Fibroblast of mammary gland (primary cell): Measurements from ENCODE around the gene SMOC1.

ENCODE experiments used
- DNase-seq: peaks from one replicate; pipeline ENCODE4 v3.0.0-alpha.2; 2010; ENCODE audit warnings: low read depth
- H3K4me3 ChIP-seq: 2 replicates; pipeline ENCODE4 v1.5.1; 2011; ENCODE audit warnings: low read depth, mild to moderate bottlenecking, low read length, moderate library complexity; ENCODE audit not compliant: control insufficient read depth
- TF ChIP-seq, protein P1 (sequence below): conservative IDR thresholded peaks from 2 replicates; pipeline ENCODE4 v1.5.1; 2011; ENCODE audit warnings: low read depth, low read length, inconsistent platforms; ENCODE audit not compliant: control insufficient read depth, insufficient read depth

The SMOC1 gene

DNA sequence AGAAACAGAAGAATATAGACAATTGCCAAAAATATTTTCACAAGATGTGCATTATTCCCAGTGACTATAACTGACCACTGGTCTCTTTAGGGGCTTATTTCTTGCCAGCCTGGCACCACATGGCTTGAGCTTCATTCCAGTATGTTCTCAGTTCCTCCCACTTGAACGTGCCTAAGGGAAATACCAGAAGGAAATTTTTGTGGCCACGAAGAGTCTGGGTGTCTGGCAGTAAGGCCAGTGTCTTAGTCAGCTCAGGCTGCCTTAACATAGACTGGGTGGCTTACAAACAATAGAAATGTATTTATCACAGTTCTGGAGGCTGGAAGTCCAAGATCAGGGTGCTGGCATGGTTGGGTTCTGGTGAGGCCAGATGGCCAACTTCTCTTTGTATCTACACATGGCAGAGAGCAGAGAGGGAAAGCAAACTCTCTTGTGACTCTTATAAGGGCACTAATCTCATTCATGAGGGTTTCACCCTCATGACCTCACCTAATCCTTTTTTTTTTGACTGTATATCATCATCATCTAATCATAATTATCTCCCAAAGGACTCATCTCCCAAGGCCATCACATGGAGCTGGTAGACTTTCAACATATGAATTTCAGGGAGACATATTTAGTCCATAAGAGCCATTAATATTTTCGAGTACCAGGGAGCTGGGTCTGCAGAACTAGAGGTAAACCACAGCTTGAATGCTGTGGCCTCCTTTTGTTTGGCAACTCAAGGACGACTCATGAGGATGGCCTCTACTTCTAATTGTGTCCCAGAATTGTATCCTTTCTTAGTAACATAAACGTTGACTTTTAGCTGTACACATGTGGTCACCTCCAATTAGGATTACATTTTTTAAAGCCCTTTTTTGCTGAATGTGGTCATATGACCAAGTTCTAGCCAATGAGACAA, 5.1 kb upstream of the SMOC1 start:
- DNase-seq = peak; percentile 45
- TF ChIP-seq, protein P1, sequence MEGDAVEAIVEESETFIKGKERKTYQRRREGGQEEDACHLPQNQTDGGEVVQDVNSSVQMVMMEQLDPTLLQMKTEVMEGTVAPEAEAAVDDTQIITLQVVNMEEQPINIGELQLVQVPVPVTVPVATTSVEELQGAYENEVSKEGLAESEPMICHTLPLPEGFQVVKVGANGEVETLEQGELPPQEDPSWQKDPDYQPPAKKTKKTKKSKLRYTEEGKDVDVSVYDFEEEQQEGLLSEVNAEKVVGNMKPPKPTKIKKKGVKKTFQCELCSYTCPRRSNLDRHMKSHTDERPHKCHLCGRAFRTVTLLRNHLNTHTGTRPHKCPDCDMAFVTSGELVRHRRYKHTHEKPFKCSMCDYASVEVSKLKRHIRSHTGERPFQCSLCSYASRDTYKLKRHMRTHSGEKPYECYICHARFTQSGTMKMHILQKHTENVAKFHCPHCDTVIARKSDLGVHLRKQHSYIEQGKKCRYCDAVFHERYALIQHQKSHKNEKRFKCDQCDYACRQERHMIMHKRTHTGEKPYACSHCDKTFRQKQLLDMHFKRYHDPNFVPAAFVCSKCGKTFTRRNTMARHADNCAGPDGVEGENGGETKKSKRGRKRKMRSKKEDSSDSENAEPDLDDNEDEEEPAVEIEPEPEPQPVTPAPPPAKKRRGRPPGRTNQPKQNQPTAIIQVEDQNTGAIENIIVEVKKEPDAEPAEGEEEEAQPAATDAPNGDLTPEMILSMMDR = no peak
- H3K4me3 ChIP-seq = no peak overlapping the region

DNA sequence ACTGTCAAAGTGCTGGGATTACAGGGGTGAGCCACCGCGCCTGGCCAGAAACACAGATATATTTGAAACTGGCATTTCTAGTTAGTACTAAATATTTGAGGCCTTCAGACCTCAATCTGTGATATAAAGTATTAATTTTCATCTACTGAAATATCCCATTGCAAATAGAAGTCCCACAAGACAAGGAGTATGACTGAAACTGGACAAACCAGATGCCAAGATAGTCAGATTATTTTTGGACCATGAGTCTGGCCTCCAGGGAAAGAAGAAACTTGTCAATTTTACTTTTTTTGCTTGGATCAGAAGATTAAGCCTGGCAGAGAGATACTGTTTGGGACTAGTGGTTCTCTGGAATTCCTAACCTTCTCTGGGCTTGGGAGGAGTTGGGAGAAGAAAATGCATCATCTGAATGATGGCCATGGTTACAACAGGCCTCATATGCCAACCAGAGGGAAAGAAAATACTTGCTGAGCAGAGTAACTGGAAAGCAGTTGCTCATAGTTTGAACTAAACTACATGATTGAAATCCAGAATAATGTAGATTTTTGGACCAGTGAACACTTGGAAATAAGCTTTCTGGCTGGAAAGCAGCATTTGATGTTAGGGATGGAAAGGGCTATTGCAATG, 2.9 kb upstream of the SMOC1 start:
- TF ChIP-seq, protein P1 = no peak
- H3K4me3 ChIP-seq = no peak overlapping the region
- no peak for DNase-seq

DNA sequence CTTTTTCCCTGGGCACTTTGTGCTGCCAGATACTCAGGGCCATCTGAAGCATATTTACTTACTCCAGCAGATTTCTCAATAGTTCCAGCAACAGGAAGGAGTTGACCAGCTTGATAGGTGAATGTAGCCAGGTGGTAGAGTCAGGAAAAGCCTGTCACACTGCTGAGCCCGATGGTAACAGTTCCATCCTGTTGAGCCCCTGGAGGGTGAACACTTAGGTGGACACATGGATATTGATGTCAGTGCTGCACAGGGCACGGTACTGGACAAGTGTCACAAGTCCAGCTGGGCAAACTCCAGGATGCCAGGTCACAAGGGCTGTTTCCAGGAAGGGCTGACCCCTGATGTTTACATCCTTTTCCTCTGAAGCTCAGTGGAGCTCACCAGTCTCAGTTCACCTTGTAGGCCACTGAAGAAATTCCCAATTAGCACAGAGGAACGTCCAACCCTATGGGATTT, 2.3 kb upstream of the SMOC1 start:
- TF ChIP-seq, protein P1 = no peak
- H3K4me3 ChIP-seq = no peak overlapping the region
- no peak for DNase-seq

DNA sequence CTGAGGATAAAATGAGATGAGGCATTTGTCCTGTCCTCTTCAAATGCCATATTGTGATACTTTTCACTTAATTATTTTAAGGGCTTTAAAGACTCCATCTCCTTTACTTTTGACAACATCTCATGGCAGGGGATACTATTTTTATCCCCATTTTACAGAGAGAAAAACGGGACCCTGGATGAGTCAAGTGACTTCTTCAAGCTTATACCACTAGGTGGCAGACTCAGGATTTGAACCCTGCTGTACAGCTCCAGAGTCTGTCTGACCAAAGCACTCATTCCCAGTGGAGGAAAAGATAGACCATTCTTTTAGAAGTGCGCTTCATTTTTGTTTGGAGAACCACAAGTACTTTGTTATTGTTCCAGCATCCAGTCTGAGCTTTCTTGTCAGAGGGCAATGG, 1.7 kb upstream of the SMOC1 start:
- H3K4me3 ChIP-seq = no peak overlapping the region
- DNase-seq = peak; percentile 67
- TF ChIP-seq, protein P1 = peak; percentile 70

DNA sequence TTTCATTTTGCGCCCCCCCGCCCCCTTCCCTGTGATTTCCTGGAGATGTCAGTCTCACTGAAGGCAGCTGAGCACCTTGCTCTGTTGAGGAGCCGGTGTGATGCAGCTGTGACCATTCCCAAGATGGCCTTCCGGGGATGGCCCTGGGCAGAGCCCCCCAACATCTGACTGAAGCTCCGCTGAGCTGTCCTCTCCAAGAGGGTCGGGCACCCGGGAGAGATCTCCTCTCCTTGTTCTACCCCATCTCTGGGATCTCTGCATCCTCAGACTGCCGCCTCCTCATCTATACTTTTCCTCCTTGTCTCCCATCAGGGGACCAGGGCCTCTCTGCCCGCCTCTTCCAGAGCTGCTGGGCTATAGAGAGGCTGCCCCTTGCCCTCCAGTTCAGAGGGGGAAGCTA, 965 bp upstream of the SMOC1 start:
- H3K4me3 ChIP-seq = no peak overlapping the region
- DNase-seq = no peak
- TF ChIP-seq, protein P1 = no peak

DNA sequence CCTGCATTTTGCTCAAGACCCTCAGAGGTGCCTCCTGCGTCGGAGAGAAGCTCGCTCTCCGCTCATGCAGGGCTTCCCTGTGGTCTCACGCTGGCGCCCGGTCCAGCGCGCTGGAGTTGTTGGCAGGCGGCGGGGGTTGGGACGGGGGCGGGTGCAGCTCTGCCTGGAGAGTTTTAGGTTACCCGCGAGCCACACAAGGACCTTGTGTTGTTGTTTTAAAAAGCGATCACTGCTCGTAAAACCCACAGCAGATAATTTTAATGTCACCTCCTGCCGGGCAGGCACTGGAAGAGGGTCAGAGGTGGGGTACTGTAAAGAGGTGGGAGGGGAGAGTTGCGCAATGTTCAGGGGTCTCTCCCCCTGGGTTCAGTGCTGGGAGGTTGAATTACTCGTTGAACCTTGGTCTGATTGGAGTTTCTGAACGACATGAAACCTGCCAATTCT, 850 bp downstream of the SMOC1 start:
- H3K4me3 ChIP-seq = peak overlapping the region; percentile 68
- TF ChIP-seq, protein P1 = no peak
- peak; percentile 29 for DNase-seq
